ENCODE measurements around the gene WDR82.
A peak's percentile ranks its signal among the peaks of the same experiment; 100 is the strongest.

DNA sequence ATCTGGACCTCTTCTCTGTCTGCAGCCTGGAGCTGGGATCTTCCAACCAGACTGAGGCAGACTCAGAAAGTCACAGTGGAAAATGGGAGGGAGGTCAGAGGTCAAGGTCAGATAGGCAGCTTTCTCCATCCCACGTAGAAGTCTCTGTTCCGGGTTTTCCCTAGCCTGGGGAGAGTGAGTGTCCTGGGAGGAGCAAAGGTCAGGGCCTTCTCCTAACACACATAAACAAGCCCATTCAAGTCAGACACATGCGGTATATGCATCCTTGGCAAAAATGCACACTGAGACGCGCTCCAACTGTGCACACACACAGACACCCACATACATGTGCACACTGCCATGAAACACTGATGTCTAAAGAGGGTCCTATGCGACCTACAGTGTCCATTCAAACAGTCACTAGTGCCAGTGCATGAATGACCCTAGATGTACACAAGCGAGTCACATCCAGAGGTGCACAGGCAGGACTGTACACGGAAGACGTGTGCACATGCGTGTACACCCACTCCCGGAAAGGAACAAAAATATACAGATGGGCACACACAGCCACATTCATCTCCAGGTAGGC lies 40.2 kb downstream of the WDR82 start:
- no peak for TF ChIP-seq CTCF (conservative IDR thresholded peaks at IDR 0.05; ENCODE audit: low read depth, low read length)
- TF ChIP-seq CHD1 (IDR thresholded peaks at IDR 0.05; ENCODE audit: low read depth, low read length), result no peak
- no peak for TF ChIP-seq SMC3 (IDR thresholded peaks at IDR 0.05; ENCODE audit: low read depth, low read length)
- no peak for TF ChIP-seq POLR2A (IDR thresholded peaks at IDR 0.05; ENCODE audit: low read depth, low read length)
- TF ChIP-seq RCOR1 (IDR thresholded peaks at IDR 0.05; ENCODE audit: insufficient replicate concordance, low read length), result no peak
- peak; percentile 34; the same call in 1 of the 2 replicates for TF ChIP-seq MXI1 (IDR thresholded peaks at IDR 0.05; ENCODE audit: borderline replicate concordance, low read depth, low read length)
- no peak for TF ChIP-seq RAD21 (IDR thresholded peaks at IDR 0.05; ENCODE audit: low read length)

All from IMR-90 (cell line).